Activated T-cell treated with anti-CD3 and anti-CD28 coated beads, Interleukin-2, amount 50 U/mL, for 24 hours (primary cell): Measurements from ENCODE around the gene LRMDA.

ENCODE experiments used
- DNase-seq: peaks from one replicate; pipeline ENCODE4 v3.0.0-alpha.2; 2020
- H3K27ac Mint-ChIP-seq: 2 replicates; pipeline ENCODE4 v1.8.0; 2020; ENCODE audit warnings: mild to moderate bottlenecking, mixed read lengths
- H3K27me3 Mint-ChIP-seq: 2 replicates; pipeline ENCODE4 v1.8.0; 2020; ENCODE audit warnings: mixed read lengths
- H3K36me3 Mint-ChIP-seq: 2 replicates; pipeline ENCODE4 v1.8.0; 2020; ENCODE audit warnings: low read depth, mixed read lengths
- H3K4me1 Mint-ChIP-seq: 2 replicates; pipeline ENCODE4 v1.8.0; 2020; ENCODE audit warnings: low read depth, mixed read lengths
- H3K4me3 Mint-ChIP-seq: 2 replicates; pipeline ENCODE4 v1.8.0; 2020; ENCODE audit warnings: mild to moderate bottlenecking, moderate library complexity, mixed read lengths
- H3K9me3 Mint-ChIP-seq: 2 replicates; pipeline ENCODE4 v1.8.0; 2020; ENCODE audit warnings: mixed read lengths

LRMDA gene

DNA sequence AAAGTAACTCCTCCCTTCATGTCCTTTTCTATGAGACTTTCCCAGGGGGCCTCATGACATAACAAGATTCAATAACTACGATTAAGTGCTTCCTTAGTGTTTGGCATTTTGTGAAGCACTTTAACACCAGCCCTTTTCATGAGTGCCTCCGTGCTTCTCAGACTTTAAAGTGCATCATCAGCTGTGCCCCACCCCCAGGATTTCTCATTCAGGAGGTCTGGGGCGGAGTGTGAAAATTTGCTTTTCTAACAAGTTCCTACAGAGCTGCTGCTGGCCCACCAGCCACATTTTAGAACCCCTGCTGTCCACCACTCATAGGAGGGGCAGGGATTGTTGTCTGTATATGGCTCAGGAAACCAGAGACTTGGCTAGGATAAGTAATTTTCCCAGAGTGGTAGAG, 445.3 kb downstream of the LRMDA start:
- no peak overlapping the region for H3K27ac Mint-ChIP-seq
- no peak overlapping the region for H3K4me3 Mint-ChIP-seq
- no peaks in the 10 kb centered on the region for H3K4me1 Mint-ChIP-seq
- peaks cover 16% of the 10 kb centered on the region for H3K27me3 Mint-ChIP-seq
- H3K9me3 Mint-ChIP-seq, result no peaks in the 10 kb centered on the region
- no peaks in the 10 kb centered on the region for H3K36me3 Mint-ChIP-seq
- DNase-seq, result no peak

GRCh38 chr10:75877877-75878276, 446.5 kb downstream of the LRMDA start:
- DNase-seq, result no peak
- Mint-ChIP-seq H3K27ac (no peak overlapping the region), H3K9me3 (no peaks in the 10 kb centered on the region), H3K4me3 (no peak overlapping the region), H3K4me1 (no peaks in the 10 kb centered on the region), H3K36me3 (no peaks in the 10 kb centered on the region), H3K27me3 (peaks cover 16% of the 10 kb centered on the region)

DNA sequence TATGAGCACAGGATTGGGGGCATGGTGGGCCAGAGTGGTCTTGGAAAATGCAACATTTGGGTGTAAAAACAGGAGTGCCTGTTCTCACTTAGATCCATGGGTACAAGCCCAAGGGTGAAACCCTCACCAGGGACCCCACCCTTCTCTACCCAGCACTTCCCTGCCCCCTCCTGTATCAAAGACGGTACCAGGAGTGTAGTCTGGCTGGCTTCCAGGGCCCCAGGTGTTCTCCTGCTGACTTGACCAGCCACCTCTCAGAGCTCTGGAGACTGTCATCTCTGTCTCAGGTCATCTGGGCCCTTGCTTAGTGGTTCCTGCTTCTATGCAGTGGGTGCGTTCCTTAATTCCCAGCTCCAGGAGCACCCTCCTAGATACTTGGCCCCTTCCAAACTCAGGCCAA, 447.2 kb downstream of the LRMDA start:
- H3K4me3 Mint-ChIP-seq, result no peak overlapping the region
- peaks cover 16% of the 10 kb centered on the region for H3K27me3 Mint-ChIP-seq
- DNase-seq, result no peak
- H3K4me1 Mint-ChIP-seq, result no peaks in the 10 kb centered on the region
- H3K27ac Mint-ChIP-seq, result no peak overlapping the region
- no peaks in the 10 kb centered on the region for H3K9me3 Mint-ChIP-seq
- H3K36me3 Mint-ChIP-seq, result no peaks in the 10 kb centered on the region

DNA sequence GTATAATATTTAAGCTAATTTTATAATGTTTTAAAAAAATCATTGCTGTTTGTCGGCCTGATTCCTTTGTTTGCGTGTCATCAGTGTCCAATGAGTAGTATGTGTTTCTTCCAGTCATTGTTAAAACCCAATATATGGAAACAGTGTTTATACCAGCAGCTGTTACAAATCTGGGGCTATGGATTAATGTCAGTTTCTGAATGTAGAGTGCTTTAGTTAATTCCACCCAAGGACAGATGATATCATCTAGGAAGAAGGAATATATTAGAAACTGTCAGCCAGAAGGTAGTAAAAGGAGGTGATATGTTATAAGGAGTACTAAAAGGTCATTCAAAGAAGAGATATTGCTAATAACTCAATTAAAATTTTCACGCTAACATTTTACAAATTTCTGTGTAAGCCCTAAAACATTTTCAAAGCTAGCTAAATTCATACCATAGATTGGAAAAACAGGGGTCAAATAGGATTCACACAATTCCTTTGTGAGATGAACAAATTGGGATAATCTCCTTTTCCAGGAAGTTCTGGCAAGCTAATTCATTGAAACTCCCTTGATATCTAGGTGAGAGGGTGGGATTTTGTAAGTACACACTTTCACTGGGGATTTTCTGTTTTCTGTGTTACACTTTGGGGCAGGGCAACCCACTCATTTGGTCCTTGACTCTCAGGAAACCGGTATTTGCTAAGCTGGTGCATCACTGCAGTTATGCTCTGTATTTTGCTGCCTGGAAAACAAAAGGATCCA, 448.8 kb downstream of the LRMDA start:
- Mint-ChIP-seq H3K27ac (no peak overlapping the region), H3K9me3 (no peaks in the 10 kb centered on the region), H3K27me3 (peaks cover 16% of the 10 kb centered on the region), H3K36me3 (no peaks in the 10 kb centered on the region), H3K4me3 (no peak overlapping the region), H3K4me1 (no peaks in the 10 kb centered on the region)
- no peak for DNase-seq

- peaks cover 4% of the 10 kb centered on the region for H3K27me3 Mint-ChIP-seq
- H3K4me3 Mint-ChIP-seq, result no peak overlapping the region
- H3K27ac Mint-ChIP-seq, result no peak overlapping the region
- H3K36me3 Mint-ChIP-seq, result no peaks in the 10 kb centered on the region
- H3K9me3 Mint-ChIP-seq, result no peaks in the 10 kb centered on the region
- DNase-seq, result no peak
- no peaks in the 10 kb centered on the region for H3K4me1 Mint-ChIP-seq
Measured at GRCh38 chr10:75883081-75884072, 452.0 kb downstream of the LRMDA start.

GRCh38 chr10:75884808-75885207, 453.4 kb downstream of the LRMDA start:
- no peaks in the 10 kb centered on the region for H3K9me3 Mint-ChIP-seq
- no peak overlapping the region for H3K4me3 Mint-ChIP-seq
- H3K4me1 Mint-ChIP-seq, result no peaks in the 10 kb centered on the region
- H3K27ac Mint-ChIP-seq, result no peak overlapping the region
- no peaks in the 10 kb centered on the region for H3K27me3 Mint-ChIP-seq
- no peaks in the 10 kb centered on the region for H3K36me3 Mint-ChIP-seq
- no peak for DNase-seq

GRCh38 chr10:75887369-75887768, 455.9 kb downstream of the LRMDA start:
- Mint-ChIP-seq H3K4me3 (no peak overlapping the region), H3K4me1 (no peaks in the 10 kb centered on the region)
- no peak for DNase-seq

DNA sequence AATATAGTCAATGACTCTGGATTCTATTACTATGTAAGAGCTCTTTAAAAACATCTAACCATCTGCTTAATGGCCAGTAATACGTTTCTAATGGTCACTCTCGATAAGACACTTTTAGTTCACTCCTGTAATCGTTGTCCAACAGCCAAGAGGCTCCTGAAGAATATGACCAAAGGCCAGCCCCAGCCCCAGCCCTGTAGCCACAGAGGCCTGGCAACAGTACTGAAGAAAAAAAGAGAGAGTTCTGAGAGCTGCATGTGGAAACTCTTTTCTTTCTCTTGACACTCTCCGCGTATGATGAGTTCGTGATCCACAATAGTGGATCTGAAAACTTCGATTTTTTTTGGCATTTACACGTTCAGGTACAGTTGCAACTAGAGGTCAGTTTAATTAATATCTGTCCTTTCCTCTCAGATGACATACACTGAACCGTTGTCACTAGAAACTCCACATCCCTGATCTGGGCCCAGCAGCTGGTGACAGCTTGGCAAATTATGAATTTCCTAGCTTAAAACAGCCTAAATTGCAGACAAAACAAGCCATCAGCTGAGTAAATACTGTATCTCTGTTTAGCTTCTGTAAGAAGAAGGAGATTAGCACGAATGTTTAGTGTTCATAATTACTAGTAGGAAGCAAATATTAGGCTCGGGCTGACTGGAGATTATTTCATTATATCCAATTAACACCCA, 456.7 kb downstream of the LRMDA start:
- no peak overlapping the region for H3K27ac Mint-ChIP-seq
- no peaks in the 10 kb centered on the region for H3K9me3 Mint-ChIP-seq

More at GRCh38 chr10:75887369-75887768, 455.9 kb downstream of the LRMDA start:
- Mint-ChIP-seq H3K27ac (no peak overlapping the region), H3K27me3 (no peaks in the 10 kb centered on the region), H3K9me3 (no peaks in the 10 kb centered on the region), H3K36me3 (no peaks in the 10 kb centered on the region)

GRCh38 chr10:75889051-75889450, 457.6 kb downstream of the LRMDA start:
- no peaks in the 10 kb centered on the region for H3K36me3 Mint-ChIP-seq
- DNase-seq, result no peak
- H3K4me3 Mint-ChIP-seq, result no peak overlapping the region
- no peak overlapping the region for H3K27ac Mint-ChIP-seq
- no peaks in the 10 kb centered on the region for H3K4me1 Mint-ChIP-seq
- no peaks in the 10 kb centered on the region for H3K9me3 Mint-ChIP-seq
- H3K27me3 Mint-ChIP-seq, result no peaks in the 10 kb centered on the region

More for the DNA sequence above, 456.7 kb downstream of the LRMDA start:
- Mint-ChIP-seq H3K36me3 (no peaks in the 10 kb centered on the region), H3K27me3 (no peaks in the 10 kb centered on the region), H3K4me3 (no peak overlapping the region), H3K4me1 (no peaks in the 10 kb centered on the region)
- DNase-seq, result no peak

- H3K27me3 Mint-ChIP-seq, result no peaks in the 10 kb centered on the region
- no peaks in the 10 kb centered on the region for H3K4me1 Mint-ChIP-seq
- H3K36me3 Mint-ChIP-seq, result no peaks in the 10 kb centered on the region
- H3K27ac Mint-ChIP-seq, result no peak overlapping the region
- H3K9me3 Mint-ChIP-seq, result no peaks in the 10 kb centered on the region
- no peak for DNase-seq
- no peak overlapping the region for H3K4me3 Mint-ChIP-seq
Measured at GRCh38 chr10:75894761-75895160, 463.3 kb downstream of the LRMDA start.

- Mint-ChIP-seq H3K27ac (no peak overlapping the region), H3K9me3 (no peaks in the 10 kb centered on the region), H3K4me1 (no peaks in the 10 kb centered on the region), H3K36me3 (no peaks in the 10 kb centered on the region), H3K4me3 (no peak overlapping the region), H3K27me3 (no peaks in the 10 kb centered on the region)
- DNase-seq, result no peak
Measured at GRCh38 chr10:75895259-75895658, 463.8 kb downstream of the LRMDA start.

GRCh38 chr10:75899816-75900390, 468.5 kb downstream of the LRMDA start:
- Mint-ChIP-seq H3K27ac (no peak overlapping the region), H3K4me3 (no peak overlapping the region), H3K4me1 (peaks cover 2% of the 10 kb centered on the region), H3K9me3 (no peaks in the 10 kb centered on the region), H3K36me3 (no peaks in the 10 kb centered on the region), H3K27me3 (peaks cover 10% of the 10 kb centered on the region)
- no peak for DNase-seq

DNA sequence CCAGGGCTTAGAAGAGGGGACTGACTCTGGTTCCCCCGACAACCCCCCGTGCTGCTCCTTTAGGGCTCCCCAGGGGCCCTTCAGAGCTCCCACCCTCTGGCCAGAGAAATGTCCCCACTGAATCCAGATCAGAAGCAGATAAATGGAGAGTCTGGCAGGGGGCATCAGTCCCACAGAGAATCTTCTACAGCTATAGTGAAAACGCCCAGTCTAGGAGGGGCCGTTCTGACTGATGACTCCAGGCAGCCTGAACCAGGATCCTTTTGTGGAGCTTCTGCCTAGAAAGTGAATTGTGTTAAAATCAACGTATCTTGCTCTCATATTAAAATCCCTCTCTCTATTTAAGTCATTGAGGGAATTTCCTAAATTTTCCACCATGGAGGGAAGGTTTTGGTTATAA, 471.4 kb downstream of the LRMDA start:
- DNase-seq, result no peak
- H3K36me3 Mint-ChIP-seq, result no peaks in the 10 kb centered on the region
- no peak overlapping the region for H3K4me3 Mint-ChIP-seq
- H3K4me1 Mint-ChIP-seq, result peaks cover 2% of the 10 kb centered on the region
- no peaks in the 10 kb centered on the region for H3K9me3 Mint-ChIP-seq
- no peak overlapping the region for H3K27ac Mint-ChIP-seq
- H3K27me3 Mint-ChIP-seq, result peaks cover 17% of the 10 kb centered on the region

GRCh38 chr10:75904499-75905283, 473.3 kb downstream of the LRMDA start:
- Mint-ChIP-seq H3K27ac (no peak overlapping the region), H3K9me3 (no peaks in the 10 kb centered on the region), H3K27me3 (peaks cover 17% of the 10 kb centered on the region), H3K36me3 (no peaks in the 10 kb centered on the region), H3K4me1 (peaks cover 2% of the 10 kb centered on the region), H3K4me3 (no peak overlapping the region)
- DNase-seq, result no peak
